HCT116 (cell line): Measurements from ENCODE around the gene SDK1. TPM values are rescaled to one million over a fixed set of nuclear protein-coding genes. Genes with fewer than 3 reads are reported as not detected.

Source experiments
- ATAC-seq: fragments of 200-7000 bp; cut with Tn5 transposase; 2 replicates; pipeline ENCODE4 v1.9.1; 2020; ENCODE audit warnings: mild to moderate bottlenecking, moderate library complexity
- BruUV-seq: library from RNA; stranded (reverse); fragments of 400-500 nt; replicated peaks from 2 replicates; lab custom pipeline; 2021; lab: Mats Ljungman, UMichigan
- CTCF ChIA-PET: fragments of 300-600 bp; sonication (Branson Sonifier 250); formaldehyde crosslinking; loops from one replicate; lab custom pipeline; 2021; ENCODE audit warnings: antibody characterized with exemption; lab: Charles Lee
- POLR2A ChIA-PET: fragments of 300-600, 350-600 bp; sonication (Branson Sonifier 250); formaldehyde crosslinking; loops from one replicate; lab custom pipeline; 2021; ENCODE audit warnings: antibody characterized with exemption; lab: Charles Lee
- RAD21 ChIA-PET, 2 experiments: fragments of 300-600 bp; sonication (Branson Sonifier 250); formaldehyde crosslinking; loops; one replicate each; lab custom pipeline; 2023; ENCODE audit warnings: low total read pairs in 2 of 2; ENCODE audit not compliant: uncharacterized antibody in 2 of 2, unreplicated experiment in 2 of 2, low non-redundant PET in 1 of 2; lab: Charles Lee
- DNase-seq: peaks from one replicate; pipeline ENCODE4 v3.0.0-alpha.2; 2010; ENCODE audit warnings: low read depth, low spot score
- H2AFZ ChIP-seq: fragments of 200-600 bp; shearing (Covaris generic), sonication (generic); 2 replicates; pipeline ENCODE4 v1.6.1; 2017; ENCODE audit warnings: low read depth, mixed run types, mixed read lengths, antibody characterized with exemption, low read length; ENCODE audit not compliant: poor library complexity, severe bottlenecking
- H3K27ac ChIP-seq: 2 replicates; pipeline ENCODE4 v1.5.1; 2012; ENCODE audit warnings: low read depth, low read length
- H3K27me3 ChIP-seq: fragments of 200-600 bp; sonication (generic); 2 replicates; pipeline ENCODE4 v1.6.1; 2016; ENCODE audit warnings: mixed run types, low read length, mixed read lengths; ENCODE audit not compliant: insufficient read depth
- H3K36me3 ChIP-seq, 2 experiments: fragments of 200-500 bp in 1 of 2; fragments of 200-600 bp in 1 of 2; sonication (Bioruptor generic) in 1 of 2; sonication (generic) in 1 of 2; 2 replicates each; pipeline versions ENCODE4 v1.5.1 to v1.6.1; 2014 to 2016; ENCODE audit warnings: low read length in 2 of 2, inconsistent platforms in 1 of 2, mixed read lengths in 1 of 2, mixed run types in 1 of 2; ENCODE audit not compliant: insufficient read depth in 2 of 2, control insufficient read depth in 1 of 2
- H3K4me1 ChIP-seq, 2 experiments: fragments of 200-600 bp in 1 of 2; sonication (generic) in 1 of 2; 2 replicates each; pipeline versions ENCODE4 v1.5.1 to v1.6.1; 2012 to 2017; ENCODE audit warnings: low read length in 2 of 2, inconsistent platforms in 1 of 2, mild to moderate bottlenecking in 1 of 2, mixed read lengths in 1 of 2, mixed run types in 1 of 2, moderate library complexity in 1 of 2; ENCODE audit not compliant: insufficient read depth in 2 of 2, control insufficient read depth in 1 of 2
- H3K4me2 ChIP-seq: fragments of 200-600 bp; sonication (generic); 2 replicates; pipeline ENCODE4 v1.6.1; 2017; ENCODE audit warnings: mixed run types, low read length, mixed read lengths
- H3K4me3 ChIP-seq, 2 experiments: fragments of 200-600 bp in 1 of 2; sonication (generic) in 1 of 2; replicated peaks in 1 of 2; 2 replicates each; pipeline ENCODE4 v1.5.1; 2011 to 2016; ENCODE audit warnings: low read length in 2 of 2, control low read depth in 1 of 2, low read depth in 1 of 2, mild to moderate bottlenecking in 1 of 2, mixed read lengths in 1 of 2, mixed run types in 1 of 2
- H3K79me2 ChIP-seq: fragments of 200-600 bp; sonication (generic); 2 replicates; pipeline ENCODE4 v1.6.1; 2017; ENCODE audit warnings: mild to moderate bottlenecking, mixed run types, low read length, moderate library complexity, mixed read lengths; ENCODE audit not compliant: insufficient read depth
- H3K9ac ChIP-seq: fragments of 200-600 bp; sonication (generic); 2 replicates; pipeline ENCODE4 v1.6.1; 2016; ENCODE audit warnings: low read length, mixed read lengths
- H3K9me2 ChIP-seq: fragments of 200-600 bp; sonication (generic), shearing (Covaris generic); 2 replicates; pipeline ENCODE4 v1.6.1; 2017; ENCODE audit warnings: mixed run types, mild to moderate bottlenecking, moderate library complexity; ENCODE audit not compliant: insufficient read depth
- H3K9me3 ChIP-seq, 2 experiments: fragments of 200-500 bp in 1 of 2; fragments of 200-600 bp in 1 of 2; sonication (Bioruptor generic) in 1 of 2; sonication (generic) in 1 of 2; 2 replicates each; pipeline ENCODE4 v1.6.1; 2014 to 2017; ENCODE audit warnings: low read length in 2 of 2, mixed read lengths in 2 of 2, inconsistent platforms in 1 of 2, low read depth in 1 of 2, mild to moderate bottlenecking in 1 of 2, mixed run types in 1 of 2, moderate library complexity in 1 of 2; ENCODE audit not compliant: control insufficient read depth in 1 of 2, insufficient read depth in 1 of 2
- H4K20me1 ChIP-seq: fragments of 200-600 bp; sonication (generic), shearing (Covaris generic); 2 replicates; pipeline ENCODE4 v1.6.1; 2017; ENCODE audit warnings: mixed run types, mild to moderate bottlenecking, moderate library complexity; ENCODE audit not compliant: insufficient read depth
- CBX3 ChIP-seq: IDR thresholded peaks from 2 replicates; pipeline ENCODE4 v1.6.1; 2012; ENCODE audit warnings: low read depth
- EGR1 ChIP-seq: IDR thresholded peaks from 2 replicates; pipeline ENCODE4 v1.6.1; 2012; ENCODE audit warnings: low read depth
- JUND ChIP-seq: IDR thresholded peaks from 2 replicates; pipeline ENCODE4 v1.6.1; 2012
- POLR2A ChIP-seq: IDR thresholded peaks from 2 replicates; pipeline ENCODE4 v1.7.0; 2011; ENCODE audit warnings: borderline replicate concordance; ENCODE audit not compliant: insufficient read depth, insufficient read length; ENCODE audit errors: extremely low read depth
- POLR2AphosphoS5 ChIP-seq: IDR thresholded peaks from 2 replicates; pipeline ENCODE4 v1.6.1; 2011; ENCODE audit warnings: mild to moderate bottlenecking, low read depth, low read length, moderate library complexity
- SIN3A ChIP-seq: IDR thresholded peaks from 2 replicates; pipeline ENCODE4 v1.6.1; 2012; ENCODE audit warnings: low read depth
- SP1 ChIP-seq: IDR thresholded peaks from 2 replicates; pipeline ENCODE4 v1.6.1; 2012; ENCODE audit warnings: low read depth
- SRF ChIP-seq: IDR thresholded peaks from 2 replicates; pipeline ENCODE4 v1.6.1; 2012; ENCODE audit warnings: low read depth
- TCF7L2 ChIP-seq: IDR thresholded peaks from 2 replicates; pipeline ENCODE4 v1.7.0; 2011; ENCODE audit warnings: borderline replicate concordance, inconsistent platforms; ENCODE audit not compliant: insufficient read depth, insufficient read length; ENCODE audit errors: extremely low read depth
- intact Hi-C: fragments of 100-400 bp; cut with micrococcal nuclease; formaldehyde crosslinking; loops from 2 replicates; pipeline ENCODE4 v1.10.0; 2022
- total RNA-seq: library from RNA; stranded (reverse); gene quantifications from one replicate; pipeline ENCODE4 v1.2.1, GENCODE V29; 2021; ENCODE audit not compliant: unreplicated experiment
- TF ChIP-seq, protein P1 (sequence below), 3 experiments: fragments of 200-600 bp in 1 of 3; sonication (generic) in 1 of 3; IDR thresholded peaks in 2 of 3; conservative IDR thresholded peaks in 1 of 3; 2 replicates each; pipeline ENCODE4 v1.5.1; 2012 to 2017; ENCODE audit warnings: low read depth in 2 of 3, low read length in 2 of 3, antibody characterized with exemption in 1 of 3, borderline replicate concordance in 1 of 3, control low read depth in 1 of 3, mild to moderate bottlenecking in 1 of 3, mixed read lengths in 1 of 3, mixed run types in 1 of 3, moderate library complexity in 1 of 3; ENCODE audit not compliant: insufficient read depth in 1 of 3
- TF ChIP-seq, protein P2 (sequence below): IDR thresholded peaks from 2 replicates; pipeline ENCODE4 v1.6.1; 2012
- TF ChIP-seq, protein P3 (sequence below): IDR thresholded peaks from 2 replicates; pipeline ENCODE4 v1.6.1; 2011; ENCODE audit warnings: mild to moderate bottlenecking, low read length, moderate library complexity; ENCODE audit not compliant: insufficient replicate concordance; ENCODE audit errors: extremely low read depth

Gene SDK1
- total RNA-seq, 1 experiment from 2014 or later = 0.05 TPM

GRCh38 chr7:4185721-4186512 is 884.9 kb downstream of the SDK1 start (continued):
- TF ChIP-seq, protein P1, sequence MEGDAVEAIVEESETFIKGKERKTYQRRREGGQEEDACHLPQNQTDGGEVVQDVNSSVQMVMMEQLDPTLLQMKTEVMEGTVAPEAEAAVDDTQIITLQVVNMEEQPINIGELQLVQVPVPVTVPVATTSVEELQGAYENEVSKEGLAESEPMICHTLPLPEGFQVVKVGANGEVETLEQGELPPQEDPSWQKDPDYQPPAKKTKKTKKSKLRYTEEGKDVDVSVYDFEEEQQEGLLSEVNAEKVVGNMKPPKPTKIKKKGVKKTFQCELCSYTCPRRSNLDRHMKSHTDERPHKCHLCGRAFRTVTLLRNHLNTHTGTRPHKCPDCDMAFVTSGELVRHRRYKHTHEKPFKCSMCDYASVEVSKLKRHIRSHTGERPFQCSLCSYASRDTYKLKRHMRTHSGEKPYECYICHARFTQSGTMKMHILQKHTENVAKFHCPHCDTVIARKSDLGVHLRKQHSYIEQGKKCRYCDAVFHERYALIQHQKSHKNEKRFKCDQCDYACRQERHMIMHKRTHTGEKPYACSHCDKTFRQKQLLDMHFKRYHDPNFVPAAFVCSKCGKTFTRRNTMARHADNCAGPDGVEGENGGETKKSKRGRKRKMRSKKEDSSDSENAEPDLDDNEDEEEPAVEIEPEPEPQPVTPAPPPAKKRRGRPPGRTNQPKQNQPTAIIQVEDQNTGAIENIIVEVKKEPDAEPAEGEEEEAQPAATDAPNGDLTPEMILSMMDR (IDR thresholded peaks at IDR 0.05 in 2 of 3, conservative IDR thresholded peaks at IDR 0.05 in 1 of 3; ENCODE audit: borderline replicate concordance in 1 of 3, insufficient read depth in 1 of 3, low read depth in 2 of 3, low read length in 2 of 3) = no peak; a peak in 1 of 6 replicates
- TF ChIP-seq SIN3A (no peak), POLR2A (no peak), SRF (no peak)
- TF ChIP-seq, protein P2, sequence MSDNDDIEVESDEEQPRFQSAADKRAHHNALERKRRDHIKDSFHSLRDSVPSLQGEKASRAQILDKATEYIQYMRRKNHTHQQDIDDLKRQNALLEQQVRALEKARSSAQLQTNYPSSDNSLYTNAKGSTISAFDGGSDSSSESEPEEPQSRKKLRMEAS = no peak

- Histone ChIP-seq H3K27me3 (no peaks in the 10 kb centered on the region), H3K9ac (no peak overlapping the region), H3K79me2 (no peaks in the 10 kb centered on the region), H3K36me3 (no peaks in the 10 kb centered on the region), H3K4me2 (no peak overlapping the region), H3K9me2 (no peaks in the 10 kb centered on the region), H3K4me1 (no peaks in the 10 kb centered on the region), H2AFZ (no peak overlapping the region), H3K9me3 (no peaks in the 10 kb centered on the region), H3K27ac (no peak overlapping the region), H4K20me1 (no peaks in the 10 kb centered on the region), H3K4me3 (no peak overlapping the region)
- ATAC-seq (no peak), DNase-seq (no peak)
- ChIA-PET CTCF (no interaction called here), RAD21 (no interaction called here), POLR2A (no interaction called here)
- TF ChIP-seq, protein P3, sequence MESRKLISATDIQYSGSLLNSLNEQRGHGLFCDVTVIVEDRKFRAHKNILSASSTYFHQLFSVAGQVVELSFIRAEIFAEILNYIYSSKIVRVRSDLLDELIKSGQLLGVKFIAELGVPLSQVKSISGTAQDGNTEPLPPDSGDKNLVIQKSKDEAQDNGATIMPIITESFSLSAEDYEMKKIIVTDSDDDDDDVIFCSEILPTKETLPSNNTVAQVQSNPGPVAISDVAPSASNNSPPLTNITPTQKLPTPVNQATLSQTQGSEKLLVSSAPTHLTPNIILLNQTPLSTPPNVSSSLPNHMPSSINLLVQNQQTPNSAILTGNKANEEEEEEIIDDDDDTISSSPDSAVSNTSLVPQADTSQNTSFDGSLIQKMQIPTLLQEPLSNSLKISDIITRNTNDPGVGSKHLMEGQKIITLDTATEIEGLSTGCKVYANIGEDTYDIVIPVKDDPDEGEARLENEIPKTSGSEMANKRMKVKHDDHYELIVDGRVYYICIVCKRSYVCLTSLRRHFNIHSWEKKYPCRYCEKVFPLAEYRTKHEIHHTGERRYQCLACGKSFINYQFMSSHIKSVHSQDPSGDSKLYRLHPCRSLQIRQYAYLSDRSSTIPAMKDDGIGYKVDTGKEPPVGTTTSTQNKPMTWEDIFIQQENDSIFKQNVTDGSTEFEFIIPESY = no peak
- TF ChIP-seq CBX3 (no peak), JUND (no peak), TCF7L2 (no peak), POLR2AphosphoS5 (no peak), SP1 (no peak), EGR1 (no peak)
- TF ChIP-seq, protein P1 (IDR thresholded peaks at IDR 0.05 in 2 of 3, conservative IDR thresholded peaks at IDR 0.05 in 1 of 3; ENCODE audit: borderline replicate concordance in 1 of 3, insufficient read depth in 1 of 3, low read depth in 2 of 3, low read length in 2 of 3) = no peak
- intact Hi-C loops = no loop called here
- no TSS peak for BruUV-seq
Measured at GRCh38 chr7:4186513-4186780, 885.4 kb downstream of the SDK1 start.
